GM10248 (cell line): ENCODE measurements around the gene RAB7B.

ENCODE experiments used
- CTCF ChIA-PET: fragments of 300-600 bp; sonication (Branson Sonifier 250); formaldehyde crosslinking; extraction: SDS; loops from one replicate; lab custom pipeline; 2021; ENCODE audit warnings: antibody characterized with exemption; lab: Yijun Ruan, JAX
- POLR2A ChIA-PET: fragments of 350-650 bp; sonication (Branson Sonifier 250); formaldehyde crosslinking; extraction: SDS; loops from one replicate; lab custom pipeline; 2020; ENCODE audit warnings: antibody characterized with exemption; lab: Yijun Ruan, JAX
- DNase-seq: peaks from one replicate; pipeline ENCODE4 v3.0.0; 2012; ENCODE audit errors: extremely low spot score
- TF ChIP-seq, protein P1 (sequence below): IDR thresholded peaks from 2 replicates; pipeline ENCODE4 v1.5.1; 2012; ENCODE audit warnings: mild to moderate bottlenecking, low read depth; ENCODE audit errors: extremely low read depth, missing control alignments, control extremely low read depth

The RAB7B gene

GRCh38 chr1:205949753-205950152 lies 53.4 kb downstream of the RAB7B start:
- POLR2A ChIA-PET = no interaction called here
- CTCF ChIA-PET = interaction anchor here (1.4 to 3.5 kb wide), 4 partner anchors 28 to 291 kb away, joined by 6 to 25 read pairs (median 10); no protein-coding TSS in a partner anchor
- DNase-seq = no peak
- TF ChIP-seq, protein P1, sequence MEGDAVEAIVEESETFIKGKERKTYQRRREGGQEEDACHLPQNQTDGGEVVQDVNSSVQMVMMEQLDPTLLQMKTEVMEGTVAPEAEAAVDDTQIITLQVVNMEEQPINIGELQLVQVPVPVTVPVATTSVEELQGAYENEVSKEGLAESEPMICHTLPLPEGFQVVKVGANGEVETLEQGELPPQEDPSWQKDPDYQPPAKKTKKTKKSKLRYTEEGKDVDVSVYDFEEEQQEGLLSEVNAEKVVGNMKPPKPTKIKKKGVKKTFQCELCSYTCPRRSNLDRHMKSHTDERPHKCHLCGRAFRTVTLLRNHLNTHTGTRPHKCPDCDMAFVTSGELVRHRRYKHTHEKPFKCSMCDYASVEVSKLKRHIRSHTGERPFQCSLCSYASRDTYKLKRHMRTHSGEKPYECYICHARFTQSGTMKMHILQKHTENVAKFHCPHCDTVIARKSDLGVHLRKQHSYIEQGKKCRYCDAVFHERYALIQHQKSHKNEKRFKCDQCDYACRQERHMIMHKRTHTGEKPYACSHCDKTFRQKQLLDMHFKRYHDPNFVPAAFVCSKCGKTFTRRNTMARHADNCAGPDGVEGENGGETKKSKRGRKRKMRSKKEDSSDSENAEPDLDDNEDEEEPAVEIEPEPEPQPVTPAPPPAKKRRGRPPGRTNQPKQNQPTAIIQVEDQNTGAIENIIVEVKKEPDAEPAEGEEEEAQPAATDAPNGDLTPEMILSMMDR = no peak

- POLR2A ChIA-PET = no interaction called here
- CTCF ChIA-PET = interaction anchor here (1.8 to 1.9 kb wide), 2 partner anchors 12 to 290 kb away, joined by 5 to 6 read pairs; no protein-coding TSS in a partner anchor
- TF ChIP-seq, protein P1 = no peak
- no peak for DNase-seq
Measured at GRCh38 chr1:205948886-205949285, 54.3 kb downstream of the RAB7B start.

- TF ChIP-seq, protein P1 = no peak
- CTCF ChIA-PET = interaction anchor here (1.8 to 3.0 kb wide), 2 partner anchors 13 to 29 kb away, joined by 5 to 11 read pairs; no protein-coding TSS in a partner anchor
- POLR2A ChIA-PET = no interaction called here
- DNase-seq = no peak
Measured at GRCh38 chr1:205948039-205948438, 55.2 kb downstream of the RAB7B start.

GRCh38 chr1:205947024-205947423 lies 56.2 kb downstream of the RAB7B start:
- POLR2A ChIA-PET = no interaction called here

DNA sequence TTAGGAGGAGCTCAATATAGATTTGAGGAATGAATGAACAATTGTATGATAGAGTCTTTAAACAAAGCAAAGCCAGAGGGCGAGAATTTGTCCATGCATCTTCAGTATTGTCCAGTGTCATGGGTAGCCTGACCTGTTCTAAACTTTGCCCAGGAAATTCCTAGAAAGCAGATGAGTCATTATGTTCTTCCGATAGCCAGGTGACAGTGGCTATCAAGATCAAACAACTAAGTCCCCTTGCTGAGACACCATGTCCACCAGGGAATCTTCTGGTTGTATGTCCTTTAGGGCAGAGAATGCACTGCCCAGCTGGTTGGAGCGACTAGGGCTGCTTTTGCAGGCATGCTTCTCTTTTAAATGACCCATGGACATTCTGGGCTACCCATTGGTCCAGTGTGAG lies 58.1 kb downstream of the RAB7B start:
- CTCF ChIA-PET = no interaction called here
- POLR2A ChIA-PET = no interaction called here
- no peak for DNase-seq
- TF ChIP-seq, protein P1 = no peak

More at GRCh38 chr1:205947024-205947423, 56.2 kb downstream of the RAB7B start:
- no peak for DNase-seq
- TF ChIP-seq, protein P1 = no peak
- CTCF ChIA-PET = interaction anchor here (0.8 to 3.0 kb wide), 3 partner anchors 30 to 288 kb away, joined by 3 to 11 read pairs (median 3); no protein-coding TSS in a partner anchor

- ChIA-PET CTCF (no interaction called here), POLR2A (no interaction called here)
- TF ChIP-seq, protein P1 = no peak
- DNase-seq = no peak
Measured at GRCh38 chr1:205944525-205944924, 58.7 kb downstream of the RAB7B start.
